SJCRH30 (cell line): Measurements from ENCODE around the gene CDC14A. TPM values are rescaled to one million over a fixed set of nuclear protein-coding genes. Genes with fewer than 3 reads are reported as not detected.
"Not testable (repeated sequence)": the region's sequence is repeated elsewhere in the genome, so short reads cannot be mapped to it uniquely, and the experiment has no call there.

Experiments used
- DNase-seq, 2 experiments: peaks; one replicate each; pipeline ENCODE4 v3.0.0-alpha.2; 2015 to 2020
- H3K27ac ChIP-seq: fragments of 250-450 bp; sonication (Bioruptor Pico); 2 replicates; pipeline ENCODE4 v1.5.1; 2020; ENCODE audit warnings: mild to moderate bottlenecking, moderate library complexity
- H3K27me3 ChIP-seq: fragments of 250-450 bp; sonication (Bioruptor Pico); 2 replicates; pipeline ENCODE4 v1.5.1; 2020; ENCODE audit warnings: mild to moderate bottlenecking, moderate library complexity
- H3K36me3 ChIP-seq: fragments of 250-450 bp; sonication (Bioruptor Pico); 2 replicates; pipeline ENCODE4 v1.5.1; 2020; ENCODE audit warnings: mild to moderate bottlenecking, moderate library complexity
- H3K4me1 ChIP-seq: fragments of 250-450 bp; sonication (Bioruptor Pico); 2 replicates; pipeline ENCODE4 v1.5.1; 2020; ENCODE audit warnings: mild to moderate bottlenecking, moderate library complexity
- H3K4me3 ChIP-seq: fragments of 250-450 bp; sonication (Bioruptor Pico); 2 replicates; pipeline ENCODE4 v1.5.1; 2020; ENCODE audit warnings: mild to moderate bottlenecking, moderate library complexity
- H3K9me3 ChIP-seq: fragments of 250-450 bp; sonication (Bioruptor Pico); replicated peaks from 2 replicates; pipeline ENCODE4 v1.5.1; 2020; ENCODE audit warnings: mild to moderate bottlenecking, moderate library complexity
- total RNA-seq: library from RNA; depleted of rRNA; stranded (reverse); fragments of >200 nt; shearing (Covaris generic); gene quantifications from 2 replicates; pipeline ENCODE4 v1.2.3, GENCODE V29; 2014

CDC14A gene
- total RNA-seq, 1 experiment from 2014 or later, result 12.2 TPM

GRCh38 chr1:100323419-100324106, 28.7 kb upstream of the CDC14A start:
- H3K27ac ChIP-seq, result no peak overlapping the region
- no peaks in the 10 kb centered on the region for H3K27me3 ChIP-seq
- no peaks in the 10 kb centered on the region for H3K36me3 ChIP-seq
- H3K4me1 ChIP-seq, result no peaks in the 10 kb centered on the region
- no peak for DNase-seq
- no peak overlapping the region for H3K4me3 ChIP-seq
- H3K9me3 ChIP-seq, result no peaks in the 10 kb centered on the region; the same call in 1 of the 2 replicates

GRCh38 chr1:100325415-100326324, 26.6 kb upstream of the CDC14A start:
- no peaks in the 10 kb centered on the region for H3K4me1 ChIP-seq

GRCh38 chr1:100326325-100326670, 26.0 kb upstream of the CDC14A start:
- H3K36me3 ChIP-seq, H3K27me3 ChIP-seq, H3K4me3 ChIP-seq, H3K27ac ChIP-seq, H3K4me1 ChIP-seq, H3K9me3 ChIP-seq, DNase-seq: not testable (repeated sequence)

More at GRCh38 chr1:100325415-100326324, 26.6 kb upstream of the CDC14A start:
- Histone ChIP-seq H3K4me3 (no peak overlapping the region), H3K27ac (no peak overlapping the region), H3K9me3 (no peaks in the 10 kb centered on the region; the same call in 1 of the 2 replicates), H3K36me3 (no peaks in the 10 kb centered on the region), H3K27me3 (no peaks in the 10 kb centered on the region)
- no peak for DNase-seq

DNA sequence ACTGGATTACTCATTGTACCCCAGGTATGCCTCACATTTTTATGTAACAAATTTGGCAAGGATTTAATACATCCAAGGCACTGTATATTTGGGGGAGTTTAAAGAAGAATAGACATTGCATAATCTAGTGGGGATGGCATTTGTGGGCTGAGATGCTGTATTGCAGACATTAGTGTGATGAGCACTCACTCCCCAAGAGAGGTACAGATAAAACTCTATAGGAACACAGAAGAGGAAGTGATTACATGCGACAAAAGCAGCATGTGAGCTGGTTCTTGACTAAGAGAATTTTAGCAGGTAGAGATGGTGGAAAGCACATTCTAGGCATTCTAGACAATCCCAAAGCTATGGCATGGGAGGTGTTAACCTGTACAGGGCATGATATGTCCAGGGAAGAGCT, 24.2 kb upstream of the CDC14A start:
- H3K9me3 ChIP-seq, result no peaks in the 10 kb centered on the region; the same call in 1 of the 2 replicates
- H3K27ac ChIP-seq, result no peak overlapping the region
- DNase-seq, result no peak
- no peaks in the 10 kb centered on the region for H3K36me3 ChIP-seq
- no peaks in the 10 kb centered on the region for H3K27me3 ChIP-seq
- H3K4me3 ChIP-seq, result no peak overlapping the region
- H3K4me1 ChIP-seq, result no peaks in the 10 kb centered on the region

DNA sequence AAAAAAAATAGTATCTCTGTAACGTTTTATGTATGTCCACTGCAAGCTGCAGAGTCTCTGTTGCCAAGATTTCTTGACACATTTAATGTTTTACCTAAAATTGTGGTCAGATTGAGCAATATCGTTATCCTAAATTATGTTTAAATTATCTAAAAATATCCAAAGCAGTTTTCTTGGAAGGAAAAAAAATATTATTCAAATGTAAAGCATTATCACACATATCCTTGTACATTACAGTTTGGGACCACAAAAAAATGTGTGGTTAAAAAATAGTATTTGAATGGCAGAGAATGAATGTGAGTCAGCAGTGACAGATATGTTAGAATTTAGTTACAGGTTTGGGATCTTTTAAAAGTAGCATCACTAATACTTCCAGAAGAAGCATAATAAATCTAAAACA, 21.2 kb upstream of the CDC14A start:
- H3K27ac ChIP-seq, H3K4me3 ChIP-seq: not testable (repeated sequence)

GRCh38 chr1:100332331-100332730, 20.0 kb upstream of the CDC14A start:
- no peaks in the 10 kb centered on the region for H3K4me1 ChIP-seq
- no peak for DNase-seq
- H3K27ac ChIP-seq, result no peak overlapping the region
- H3K36me3 ChIP-seq, result no peaks in the 10 kb centered on the region
- H3K4me3 ChIP-seq, result no peak overlapping the region
- no peaks in the 10 kb centered on the region for H3K9me3 ChIP-seq
- H3K27me3 ChIP-seq, result no peaks in the 10 kb centered on the region

More for the DNA sequence above, 21.2 kb upstream of the CDC14A start:
- H3K9me3 ChIP-seq, DNase-seq, H3K4me1 ChIP-seq, H3K27me3 ChIP-seq, H3K36me3 ChIP-seq: not testable (repeated sequence)

GRCh38 chr1:100335436-100335835, 16.9 kb upstream of the CDC14A start:
- H3K27ac ChIP-seq, result no peak overlapping the region
- no peaks in the 10 kb centered on the region for H3K9me3 ChIP-seq
- no peaks in the 10 kb centered on the region for H3K27me3 ChIP-seq
- no peaks in the 10 kb centered on the region for H3K4me1 ChIP-seq
- no peaks in the 10 kb centered on the region for H3K36me3 ChIP-seq
- H3K4me3 ChIP-seq, result no peak overlapping the region
- DNase-seq, result no peak

GRCh38 chr1:100337878-100338277, 14.4 kb upstream of the CDC14A start:
- not testable (repeated sequence) for H3K27ac ChIP-seq, H3K4me3 ChIP-seq, DNase-seq, H3K4me1 ChIP-seq, H3K27me3 ChIP-seq, H3K36me3 ChIP-seq, H3K9me3 ChIP-seq

- H3K36me3 ChIP-seq, DNase-seq, H3K9me3 ChIP-seq, H3K27ac ChIP-seq, H3K4me3 ChIP-seq, H3K4me1 ChIP-seq, H3K27me3 ChIP-seq: not testable (repeated sequence)
Measured at GRCh38 chr1:100339735-100340134, 12.6 kb upstream of the CDC14A start.

DNA sequence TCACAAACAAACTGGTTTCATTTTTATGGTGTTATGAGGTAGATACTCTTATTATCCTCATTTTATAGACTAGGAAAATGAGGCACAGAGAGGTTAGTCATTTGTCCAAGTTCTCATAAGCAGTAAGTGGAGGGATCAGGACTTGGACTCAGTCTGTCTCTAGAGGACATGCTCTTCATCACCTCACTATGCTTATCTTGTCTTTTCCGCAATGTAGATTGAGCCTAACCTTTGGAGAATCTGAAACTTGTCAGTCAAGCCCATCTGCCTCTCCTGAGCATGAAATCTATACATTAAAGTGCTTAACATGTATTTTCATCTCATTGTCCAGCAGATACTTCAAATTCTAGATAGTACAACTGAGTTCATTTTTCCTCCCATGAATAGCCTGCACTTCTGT, 11.8 kb upstream of the CDC14A start:
- Histone ChIP-seq H3K9me3 (no peaks in the 10 kb centered on the region), H3K27me3 (no peaks in the 10 kb centered on the region), H3K36me3 (no peaks in the 10 kb centered on the region), H3K27ac (no peak overlapping the region), H3K4me3 (no peak overlapping the region), H3K4me1 (no peaks in the 10 kb centered on the region)
- no peak for DNase-seq

DNA sequence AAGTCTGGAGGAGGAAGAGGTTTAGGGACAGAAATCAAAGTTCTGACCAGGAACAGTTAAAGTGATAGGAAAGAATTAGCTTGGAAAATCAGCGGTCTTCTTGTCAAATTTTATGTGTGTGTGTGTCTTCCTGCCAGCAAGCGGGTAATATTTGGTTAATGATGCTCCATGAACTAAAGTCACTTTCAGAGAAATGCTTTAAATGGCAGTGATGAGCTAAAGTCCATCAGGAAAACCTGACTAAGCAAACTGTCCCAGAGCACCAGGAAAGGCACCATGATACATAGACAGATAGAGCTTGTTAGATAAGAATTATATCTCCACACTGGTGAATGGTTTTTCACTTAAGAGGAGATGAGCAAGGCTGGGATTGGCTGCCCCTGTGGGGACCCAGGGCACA, 10.0 kb upstream of the CDC14A start:
- Histone ChIP-seq H3K36me3 (no peaks in the 10 kb centered on the region), H3K4me1 (no peaks in the 10 kb centered on the region), H3K27me3 (no peaks in the 10 kb centered on the region), H3K27ac (no peak overlapping the region), H3K9me3 (no peaks in the 10 kb centered on the region), H3K4me3 (no peak overlapping the region)
- no peak for DNase-seq

GRCh38 chr1:100343897-100344296, 8.4 kb upstream of the CDC14A start:
- Histone ChIP-seq H3K27ac (no peak overlapping the region), H3K4me3 (no peak overlapping the region), H3K4me1 (no peaks in the 10 kb centered on the region), H3K27me3 (no peaks in the 10 kb centered on the region), H3K36me3 (no peaks in the 10 kb centered on the region), H3K9me3 (no peaks in the 10 kb centered on the region)
- no peak for DNase-seq

- Histone ChIP-seq H3K27me3 (no peaks in the 10 kb centered on the region), H3K9me3 (no peaks in the 10 kb centered on the region), H3K36me3 (no peaks in the 10 kb centered on the region), H3K4me1 (no peaks in the 10 kb centered on the region), H3K27ac (no peak overlapping the region), H3K4me3 (no peak overlapping the region)
- peak; percentile 14 to 30 for DNase-seq
Measured at GRCh38 chr1:100344774-100345173, 7.5 kb upstream of the CDC14A start.

DNA sequence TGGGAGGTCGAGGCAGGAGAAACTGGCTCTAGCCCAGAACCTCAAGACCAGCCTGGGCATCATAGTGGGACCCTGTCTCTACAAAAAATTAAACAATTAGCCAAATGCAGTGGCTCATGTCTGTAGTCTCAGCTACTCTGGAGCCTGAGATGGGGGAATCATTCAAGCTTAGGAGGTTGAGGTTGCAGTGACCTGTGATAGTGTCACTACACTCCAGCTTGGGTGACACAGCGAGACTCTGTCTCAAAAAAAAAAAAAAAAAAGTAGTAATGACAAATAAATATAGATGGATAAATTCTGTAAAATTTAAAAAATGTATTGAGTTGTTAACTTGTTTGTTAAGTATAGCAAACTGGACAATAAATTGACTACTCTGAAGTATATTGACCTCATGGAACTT, 5.9 kb upstream of the CDC14A start:
- no peak overlapping the region for H3K4me3 ChIP-seq
- H3K4me1 ChIP-seq, result no peaks in the 10 kb centered on the region
- H3K9me3 ChIP-seq, result no peaks in the 10 kb centered on the region
- H3K27me3 ChIP-seq, result no peaks in the 10 kb centered on the region
- H3K36me3 ChIP-seq, result no peaks in the 10 kb centered on the region
- H3K27ac ChIP-seq, result no peak overlapping the region
- DNase-seq, result no peak

- DNase-seq, result no peak
- H3K4me1 ChIP-seq, result no peaks in the 10 kb centered on the region
- H3K4me3 ChIP-seq, result no peak overlapping the region
- H3K27me3 ChIP-seq, result no peaks in the 10 kb centered on the region
- H3K9me3 ChIP-seq, result no peaks in the 10 kb centered on the region
- H3K27ac ChIP-seq, result no peak overlapping the region
- H3K36me3 ChIP-seq, result no peaks in the 10 kb centered on the region
Measured at GRCh38 chr1:100347009-100347966, 5.0 kb upstream of the CDC14A start.
